PC-3 (cell line): ENCODE data around the gene C1GALT1C1. TPM values are rescaled to one million over a fixed set of nuclear protein-coding genes. Genes with fewer than 3 reads are reported as not detected.

Experiments
- ATAC-seq: fragments of 200-7000 bp; cut with Tn5 transposase; 2 replicates; pipeline ENCODE4 v1.9.1; 2020; ENCODE audit warnings: mild to moderate bottlenecking, moderate library complexity
- BruUV-seq: library from RNA; stranded (reverse); fragments of 400-500 nt; replicated peaks from 2 replicates; lab custom pipeline; 2021; lab: Mats Ljungman, UMichigan
- CTCF ChIA-PET: fragments of 300-600 bp; sonication (Branson Sonifier 250); formaldehyde crosslinking; loops from one replicate; lab custom pipeline; 2022; ENCODE audit warnings: antibody characterized with exemption; lab: Charles Lee
- POLR2A ChIA-PET: fragments of 300-600 bp; sonication (Branson Sonifier 250); formaldehyde crosslinking; loops from one replicate; lab custom pipeline; 2022; ENCODE audit warnings: antibody characterized with exemption; ENCODE audit not compliant: unreplicated experiment; lab: Charles Lee
- DNase-seq: peaks from one replicate; pipeline ENCODE4 v3.0.0-alpha.2; 2015
- H2AFZ ChIP-seq: fragments of 300-600 bp; sonication (generic); 2 replicates; pipeline ENCODE4 v1.6.0; 2016; ENCODE audit warnings: antibody characterized with exemption, low read length
- H3F3A ChIP-seq: fragments of 300-600 bp; sonication (generic); one replicate; pipeline ENCODE4 v1.6.0; 2017; ENCODE audit warnings: antibody characterized with exemption, low read length, control low read depth, mild to moderate bottlenecking; ENCODE audit not compliant: unreplicated experiment
- H3K27ac ChIP-seq: fragments of 300-600 bp; sonication (generic); 2 replicates; pipeline ENCODE4 v1.5.1; 2016; ENCODE audit warnings: mild to moderate bottlenecking, low read length
- H3K27me3 ChIP-seq: fragments of 300-600 bp; sonication (generic); 2 replicates; pipeline ENCODE4 v1.6.1; 2016; ENCODE audit warnings: low read length, mixed read lengths
- H3K36me3 ChIP-seq: fragments of 300-600 bp; sonication (generic); 2 replicates; pipeline ENCODE4 v1.6.1; 2016; ENCODE audit warnings: low read depth, mixed run types, low read length, mixed read lengths
- H3K4me1 ChIP-seq: fragments of 300-600 bp; sonication (generic); 2 replicates; pipeline ENCODE4 v1.5.1; 2016; ENCODE audit warnings: low read length; ENCODE audit not compliant: insufficient read depth
- H3K4me2 ChIP-seq: fragments of 300-600 bp; sonication (generic); 2 replicates; pipeline ENCODE4 v1.6.0; 2016; ENCODE audit warnings: low read length
- H3K4me3 ChIP-seq: fragments of 300-600 bp; sonication (generic); 2 replicates; pipeline ENCODE4 v1.5.1; 2016; ENCODE audit warnings: mild to moderate bottlenecking, low read length, mixed read lengths
- H3K79me2 ChIP-seq: fragments of 300-600 bp; sonication (generic); 2 replicates; pipeline ENCODE4 v1.6.1; 2017; ENCODE audit warnings: low read length, mixed read lengths
- H3K9ac ChIP-seq: fragments of 300-600 bp; sonication (generic); 2 replicates; pipeline ENCODE4 v1.6.0; 2016; ENCODE audit warnings: mild to moderate bottlenecking, low read length
- H3K9me2 ChIP-seq: fragments of 300-600 bp; sonication (generic); replicated peaks from 2 replicates; pipeline ENCODE4 v1.6.1; 2016; ENCODE audit warnings: mixed run types, low read length, mixed read lengths
- H3K9me3 ChIP-seq: fragments of 300-600 bp; sonication (generic); 2 replicates; pipeline ENCODE4 v1.6.1; 2016; ENCODE audit warnings: low read length, mixed read lengths
- H4K20me1 ChIP-seq: fragments of 300-600 bp; sonication (generic); 2 replicates; pipeline ENCODE4 v1.6.1; 2016; ENCODE audit warnings: low read length, mixed read lengths
- EZH2 ChIP-seq: fragments of 300-600 bp; sonication (generic); IDR thresholded peaks from one replicate; pipeline ENCODE4 v1.6.1; 2017; ENCODE audit warnings: antibody characterized with exemption, mild to moderate bottlenecking, low read length; ENCODE audit not compliant: unreplicated experiment
- EZH2phosphoT487 ChIP-seq: fragments of 300-600 bp; sonication (generic); IDR thresholded peaks from 2 replicates; pipeline ENCODE4 v1.6.1; 2018; ENCODE audit warnings: mild to moderate bottlenecking, antibody characterized with exemption, low read length, borderline replicate concordance
- intact Hi-C: fragments of 100-400 bp; cut with micrococcal nuclease; formaldehyde crosslinking; loops from 2 replicates; pipeline ENCODE4 v1.9.0; 2023
- total RNA-seq: library from RNA; depleted of rRNA; stranded (reverse); fragments of >200 nt; gene quantifications from 2 replicates; pipeline ENCODE4 v1.2.3, GENCODE V29; 2014
- TF ChIP-seq, protein P1 (sequence below): fragments of 300-600 bp; sonication (generic); conservative IDR thresholded peaks from 2 replicates; pipeline ENCODE4 v1.5.1; 2017; ENCODE audit warnings: antibody characterized with exemption, low read depth, mild to moderate bottlenecking, low read length

Gene C1GALT1C1
- total RNA-seq, 1 experiment from 2014 or later, result 37.2 TPM

DNA sequence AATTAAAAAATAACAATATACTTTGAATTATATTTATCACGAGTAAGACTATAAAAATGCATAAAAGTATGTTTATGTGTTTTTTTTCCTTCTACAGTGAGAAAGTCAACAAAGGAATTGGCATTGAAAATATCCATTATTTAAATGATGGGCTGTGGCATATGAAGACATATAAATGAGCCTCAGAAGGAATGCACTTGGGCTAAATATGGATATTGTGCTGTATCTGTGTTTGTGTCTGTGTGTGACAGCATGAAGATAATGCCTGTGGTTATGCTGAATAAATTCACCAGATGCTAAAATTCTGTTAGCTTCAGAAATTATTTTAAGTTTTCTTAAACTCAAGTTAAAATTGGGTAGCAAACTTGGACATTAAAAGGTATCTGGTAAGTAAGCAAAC is 17.8 kb downstream of the C1GALT1C1 start:
- TF ChIP-seq EZH2, result no peak
- ATAC-seq (no peak), DNase-seq (no peak)
- intact Hi-C loops, result no loop called here
- no TSS peak for BruUV-seq
- peaks cover 8% of the 10 kb centered on the region; the same call in 1 of the 2 replicates for H3K79me2 ChIP-seq
- H3K27ac ChIP-seq, result no peak overlapping the region
- ChIA-PET CTCF (no interaction called here), POLR2A (no interaction called here)
- no peak overlapping the region for H3K9ac ChIP-seq
- no peak overlapping the region for H3K4me3 ChIP-seq
- H3F3A ChIP-seq, result no peaks in the 10 kb centered on the region
- no peaks in the 10 kb centered on the region for H3K27me3 ChIP-seq
- no peaks in the 10 kb centered on the region for H3K9me2 ChIP-seq
- no peak overlapping the region for H2AFZ ChIP-seq
- H3K4me1 ChIP-seq, result no peaks in the 10 kb centered on the region
- H3K36me3 ChIP-seq, result peaks cover 32% of the 10 kb centered on the region
- no peaks in the 10 kb centered on the region for H4K20me1 ChIP-seq
- no peaks in the 10 kb centered on the region for H3K9me3 ChIP-seq
- no peak overlapping the region for H3K4me2 ChIP-seq

DNA sequence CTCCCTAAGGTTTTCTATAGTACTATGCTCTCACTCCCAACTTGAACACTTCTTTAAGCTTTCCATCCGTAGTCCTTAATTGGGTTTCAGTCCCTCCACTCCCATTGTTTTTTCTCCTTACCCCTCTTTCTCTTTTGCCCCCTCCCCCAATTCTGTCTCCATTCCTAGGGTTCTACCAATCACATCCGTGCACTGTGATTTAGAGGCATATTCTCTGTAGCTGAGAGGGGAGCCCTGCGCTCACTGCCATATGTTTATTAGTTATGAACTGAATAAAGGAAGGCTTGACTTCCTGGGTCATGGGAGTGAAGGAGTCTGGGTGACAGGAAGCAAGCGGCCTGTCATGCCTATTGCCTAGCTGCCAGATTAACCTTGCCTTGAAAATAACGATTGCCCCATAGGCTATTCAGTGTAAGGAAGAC is 25.5 kb downstream of the C1GALT1C1 start:
- BruUV-seq, result TSS peak; percentile 77

DNA sequence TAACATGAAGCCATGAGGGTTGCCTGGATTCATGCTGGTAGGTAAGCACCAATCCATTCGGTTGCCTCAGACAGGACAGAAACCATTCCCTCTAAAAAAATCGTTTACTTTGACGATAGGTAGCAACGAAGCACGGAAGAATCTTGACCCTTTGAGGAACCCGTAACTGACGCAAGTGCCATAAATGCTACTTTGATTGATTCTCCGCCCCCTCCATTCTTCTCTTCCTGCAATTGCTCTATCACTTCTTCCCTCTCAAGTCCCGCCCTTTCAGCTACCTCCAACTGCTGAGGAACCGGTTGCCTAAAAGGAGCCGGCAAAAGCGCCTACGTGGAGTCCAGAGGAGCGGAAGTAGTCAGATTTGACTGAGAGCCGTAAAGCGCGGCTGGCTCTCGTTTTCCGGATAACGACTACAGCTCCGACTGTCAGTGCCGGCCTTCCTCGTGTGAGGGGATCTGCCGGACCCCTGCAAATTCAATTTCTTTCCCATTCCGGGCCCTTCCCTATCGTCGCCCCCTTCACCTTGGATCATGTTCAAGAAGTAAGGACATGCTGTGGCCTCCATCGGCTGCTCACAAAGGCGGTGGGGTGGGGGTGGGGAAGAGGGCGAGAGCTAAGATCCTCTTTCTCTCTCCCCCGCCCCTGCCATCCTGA is 26.0 kb downstream of the C1GALT1C1 start, which contains the start of gene MCTS1:
MCTS1 (plus strand) TSS at position 395 of the 654 bp plus-strand sequence; CDS start at position 531, 136 bp downstream.
- peaks cover 39% of the 10 kb centered on the region for H3K79me2 ChIP-seq
- peak within 1 kb of the TSS; percentile 95 for H3K4me2 ChIP-seq
- peak within 1 kb of the TSS; percentile 99 for H3K9ac ChIP-seq
- TF ChIP-seq EZH2 (no peak), EZH2phosphoT487 (no peak)
- TF ChIP-seq, protein P1, sequence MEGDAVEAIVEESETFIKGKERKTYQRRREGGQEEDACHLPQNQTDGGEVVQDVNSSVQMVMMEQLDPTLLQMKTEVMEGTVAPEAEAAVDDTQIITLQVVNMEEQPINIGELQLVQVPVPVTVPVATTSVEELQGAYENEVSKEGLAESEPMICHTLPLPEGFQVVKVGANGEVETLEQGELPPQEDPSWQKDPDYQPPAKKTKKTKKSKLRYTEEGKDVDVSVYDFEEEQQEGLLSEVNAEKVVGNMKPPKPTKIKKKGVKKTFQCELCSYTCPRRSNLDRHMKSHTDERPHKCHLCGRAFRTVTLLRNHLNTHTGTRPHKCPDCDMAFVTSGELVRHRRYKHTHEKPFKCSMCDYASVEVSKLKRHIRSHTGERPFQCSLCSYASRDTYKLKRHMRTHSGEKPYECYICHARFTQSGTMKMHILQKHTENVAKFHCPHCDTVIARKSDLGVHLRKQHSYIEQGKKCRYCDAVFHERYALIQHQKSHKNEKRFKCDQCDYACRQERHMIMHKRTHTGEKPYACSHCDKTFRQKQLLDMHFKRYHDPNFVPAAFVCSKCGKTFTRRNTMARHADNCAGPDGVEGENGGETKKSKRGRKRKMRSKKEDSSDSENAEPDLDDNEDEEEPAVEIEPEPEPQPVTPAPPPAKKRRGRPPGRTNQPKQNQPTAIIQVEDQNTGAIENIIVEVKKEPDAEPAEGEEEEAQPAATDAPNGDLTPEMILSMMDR, result no peak
- H3K4me1 ChIP-seq, result peaks cover 10% of the 10 kb centered on the region
- H2AFZ ChIP-seq, result peak within 1 kb of the TSS; percentile 87
- peak within 1 kb of the TSS; percentile 92 for H3K27ac ChIP-seq
- no peaks in the 10 kb centered on the region for H3K9me3 ChIP-seq
- ChIA-PET POLR2A (interaction anchor here (0.6 to 0.9 kb wide), 7 partner anchors 42 to 661 kb away, joined by 3 to 36 read pairs (median 3); partner anchors contain the start of gene CUL4B), CTCF (interaction anchor here (0.6 kb wide), 1 partner anchor 45 kb away, joined by 4 read pairs; no protein-coding TSS in a partner anchor)
- H3F3A ChIP-seq, result no peaks in the 10 kb centered on the region
- H4K20me1 ChIP-seq, result no peaks in the 10 kb centered on the region
- no TSS peak for BruUV-seq
- H3K9me2 ChIP-seq, result no peaks in the 10 kb centered on the region
- ATAC-seq (peak; percentile 98), DNase-seq (peak; percentile 96)
- H3K36me3 ChIP-seq, result peaks cover 15% of the 10 kb centered on the region
- peak within 1 kb of the TSS; percentile 90 for H3K4me3 ChIP-seq
- intact Hi-C loops, result loop anchor here (1.0 to 5.0 kb wide), 3 partner anchors 44 to 92 kb away; partner anchors contain the start of gene CUL4B
- H3K27me3 ChIP-seq, result no peaks in the 10 kb centered on the region

More for the DNA sequence above, 25.5 kb downstream of the C1GALT1C1 start:
- TF ChIP-seq EZH2, result no peak
- TF ChIP-seq EZH2phosphoT487, result no peak
- TF ChIP-seq, protein P1, result no peak
- Histone ChIP-seq H3K27me3 (no peaks in the 10 kb centered on the region), H3K9me2 (no peaks in the 10 kb centered on the region), H3K79me2 (peaks cover 39% of the 10 kb centered on the region), H2AFZ (peak overlapping the region; percentile 87), H3K36me3 (peaks cover 18% of the 10 kb centered on the region), H3K4me2 (peak overlapping the region; percentile 95), H4K20me1 (no peaks in the 10 kb centered on the region), H3K27ac (peak overlapping the region; percentile 92), H3K9me3 (no peaks in the 10 kb centered on the region), H3K9ac (peak overlapping the region; percentile 99), H3K4me1 (peaks cover 10% of the 10 kb centered on the region), H3K4me3 (peak overlapping the region; percentile 90), H3F3A (no peaks in the 10 kb centered on the region)
- ATAC-seq (peak; percentile 63), DNase-seq (peak; percentile 37)
- intact Hi-C loops, result loop anchor here (1.0 to 5.0 kb wide), 3 partner anchors 44 to 92 kb away; partner anchors contain the start of gene CUL4B
- POLR2A ChIA-PET, result interaction anchor here (0.6 to 0.9 kb wide), 4 partner anchors 43 to 662 kb away, joined by 3 to 36 read pairs (median 4); no protein-coding TSS in a partner anchor
- CTCF ChIA-PET, result interaction anchor here (0.5 to 0.6 kb wide), 2 partner anchors 44 to 118 kb away, joined by 4 to 6 read pairs; no protein-coding TSS in a partner anchor
